Rectal smooth muscle tissue (tissue), 1 donor: ENCODE measurements around the gene NFATC2.

ENCODE experiments used
- H3K27ac ChIP-seq: one replicate; pipeline ENCODE4 v1.7.0; 2013; ENCODE audit warnings: low read depth, low read length, inconsistent platforms
- H3K27me3 ChIP-seq: one replicate; pipeline ENCODE4 v1.7.0; 2013; ENCODE audit warnings: low read length; ENCODE audit not compliant: control insufficient read depth, insufficient read depth
- H3K36me3 ChIP-seq: one replicate; pipeline ENCODE4 v1.7.0; 2013; ENCODE audit warnings: low read length; ENCODE audit not compliant: control insufficient read depth, insufficient read depth
- H3K4me1 ChIP-seq: one replicate; pipeline ENCODE4 v1.7.0; 2013; ENCODE audit warnings: low read length; ENCODE audit not compliant: control insufficient read depth, insufficient read depth
- H3K4me3 ChIP-seq: one replicate; pipeline ENCODE4 v1.7.0; 2013; ENCODE audit warnings: low read length
- H3K9ac ChIP-seq: one replicate; pipeline ENCODE4 v1.7.0; 2013; ENCODE audit warnings: low read length

The NFATC2 gene

DNA sequence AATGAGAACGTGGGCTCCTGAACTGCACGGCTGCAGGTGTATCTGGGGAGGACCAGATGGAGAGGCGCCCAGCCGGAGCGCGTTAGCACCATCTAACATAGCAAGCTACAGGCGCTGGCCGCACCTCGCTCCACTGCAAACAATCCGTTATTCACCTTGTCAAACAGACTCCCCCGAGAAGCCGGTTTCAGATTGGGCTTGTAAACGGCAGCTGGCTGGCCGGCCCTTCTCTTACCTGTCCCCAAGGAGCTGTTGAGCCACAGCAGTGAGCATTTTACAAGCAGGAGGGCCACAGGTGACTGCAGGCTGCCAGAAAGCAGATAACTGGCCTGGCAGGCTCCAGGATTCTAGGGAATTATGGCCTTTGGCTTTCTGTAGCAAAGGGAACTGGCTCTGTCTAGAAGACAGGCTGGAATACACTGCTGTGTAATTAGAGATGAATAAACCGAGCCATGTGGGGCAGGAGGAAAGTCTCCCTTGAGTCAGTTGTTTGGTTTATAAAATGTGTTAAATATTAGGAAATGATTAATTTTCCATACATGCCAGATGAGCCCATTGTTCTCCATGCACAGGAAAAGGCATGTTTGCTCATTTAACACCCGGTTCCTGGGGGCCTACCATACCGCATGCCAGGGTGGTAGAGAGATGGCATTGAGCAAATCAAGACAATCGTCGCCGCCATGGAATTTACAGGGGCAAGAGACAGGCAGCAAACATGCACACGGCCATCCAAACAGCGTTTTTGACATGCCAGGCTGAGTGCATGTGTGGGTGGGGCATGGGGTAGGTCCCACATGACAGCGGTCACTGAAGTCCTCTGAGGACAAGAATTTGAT lies 159.3 kb downstream of the NFATC2 start:
- Histone ChIP-seq H3K27ac (no peak overlapping the region), H3K27me3 (no peaks in the 10 kb centered on the region), H3K4me1 (no peaks in the 10 kb centered on the region), H3K4me3 (no peak overlapping the region), H3K9ac (no peak overlapping the region), H3K36me3 (no peaks in the 10 kb centered on the region)

DNA sequence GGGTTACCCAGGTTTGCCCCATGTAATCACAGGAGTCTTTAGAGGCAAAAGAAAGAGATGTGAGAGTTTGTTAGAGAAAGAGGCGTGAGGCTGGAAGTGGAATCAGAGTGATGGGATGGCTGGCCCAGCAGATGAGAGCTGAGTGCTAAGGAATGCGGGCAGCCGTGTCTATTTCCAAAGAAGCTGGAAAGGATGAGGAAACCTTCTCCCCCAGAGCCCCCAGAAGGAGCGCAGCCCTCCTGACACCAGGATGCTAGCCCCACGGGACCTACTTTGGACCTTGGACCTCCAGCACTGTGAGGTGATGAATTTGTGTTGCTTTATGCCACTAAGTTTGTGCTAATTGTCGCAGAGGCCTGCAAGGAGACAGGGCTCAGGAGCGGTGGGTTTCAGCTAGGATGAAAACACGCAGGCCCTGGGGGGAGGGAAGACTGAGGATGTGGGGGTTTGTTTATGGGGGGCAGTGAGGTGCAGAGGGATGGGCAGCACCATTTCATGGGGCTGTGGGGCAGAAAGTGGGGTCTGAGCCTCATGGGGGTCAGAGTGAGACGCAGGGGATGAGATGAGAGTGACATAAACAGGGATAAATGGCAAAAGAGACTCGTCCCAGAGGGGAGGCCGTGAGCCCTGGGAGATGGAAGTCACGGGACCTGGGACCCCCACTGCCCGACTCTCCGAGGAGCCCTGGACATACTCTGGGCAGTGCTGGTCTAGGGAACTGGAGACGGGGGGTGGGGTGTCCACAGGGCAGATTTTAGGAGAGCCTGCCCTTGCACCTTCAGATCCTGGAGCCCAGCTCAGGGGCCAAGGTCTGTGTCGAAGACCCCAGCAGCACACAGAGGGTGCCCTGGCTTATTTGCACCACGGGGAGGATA lies 160.2 kb downstream of the NFATC2 start:
- Histone ChIP-seq H3K27me3 (no peaks in the 10 kb centered on the region), H3K4me3 (no peak overlapping the region), H3K9ac (no peak overlapping the region), H3K36me3 (no peaks in the 10 kb centered on the region), H3K4me1 (no peaks in the 10 kb centered on the region), H3K27ac (no peak overlapping the region)

DNA sequence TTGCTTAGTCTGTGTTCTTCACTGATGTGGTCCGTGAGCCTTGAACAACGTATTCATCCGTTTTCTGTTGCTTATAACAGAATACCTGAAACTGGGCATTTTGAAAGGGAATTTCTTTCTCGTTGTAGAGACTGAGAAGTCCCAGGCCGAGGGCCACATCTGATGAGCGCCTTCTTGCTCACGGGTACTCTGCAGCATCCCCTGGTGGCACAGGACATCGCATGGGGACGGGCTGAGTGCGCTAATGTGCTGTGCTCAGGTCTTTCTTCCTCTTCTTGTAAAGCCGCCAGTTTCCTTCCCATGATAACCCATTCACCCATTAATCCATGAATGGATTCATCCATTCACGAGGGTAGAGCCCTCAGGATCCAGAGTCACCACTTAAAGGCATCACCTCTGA lies 161.0 kb downstream of the NFATC2 start:
- H3K27me3 ChIP-seq: no peaks in the 10 kb centered on the region
- H3K36me3 ChIP-seq: no peaks in the 10 kb centered on the region
- no peak overlapping the region for H3K9ac ChIP-seq
- no peaks in the 10 kb centered on the region for H3K4me1 ChIP-seq
- no peak overlapping the region for H3K4me3 ChIP-seq
- H3K27ac ChIP-seq: no peak overlapping the region

DNA sequence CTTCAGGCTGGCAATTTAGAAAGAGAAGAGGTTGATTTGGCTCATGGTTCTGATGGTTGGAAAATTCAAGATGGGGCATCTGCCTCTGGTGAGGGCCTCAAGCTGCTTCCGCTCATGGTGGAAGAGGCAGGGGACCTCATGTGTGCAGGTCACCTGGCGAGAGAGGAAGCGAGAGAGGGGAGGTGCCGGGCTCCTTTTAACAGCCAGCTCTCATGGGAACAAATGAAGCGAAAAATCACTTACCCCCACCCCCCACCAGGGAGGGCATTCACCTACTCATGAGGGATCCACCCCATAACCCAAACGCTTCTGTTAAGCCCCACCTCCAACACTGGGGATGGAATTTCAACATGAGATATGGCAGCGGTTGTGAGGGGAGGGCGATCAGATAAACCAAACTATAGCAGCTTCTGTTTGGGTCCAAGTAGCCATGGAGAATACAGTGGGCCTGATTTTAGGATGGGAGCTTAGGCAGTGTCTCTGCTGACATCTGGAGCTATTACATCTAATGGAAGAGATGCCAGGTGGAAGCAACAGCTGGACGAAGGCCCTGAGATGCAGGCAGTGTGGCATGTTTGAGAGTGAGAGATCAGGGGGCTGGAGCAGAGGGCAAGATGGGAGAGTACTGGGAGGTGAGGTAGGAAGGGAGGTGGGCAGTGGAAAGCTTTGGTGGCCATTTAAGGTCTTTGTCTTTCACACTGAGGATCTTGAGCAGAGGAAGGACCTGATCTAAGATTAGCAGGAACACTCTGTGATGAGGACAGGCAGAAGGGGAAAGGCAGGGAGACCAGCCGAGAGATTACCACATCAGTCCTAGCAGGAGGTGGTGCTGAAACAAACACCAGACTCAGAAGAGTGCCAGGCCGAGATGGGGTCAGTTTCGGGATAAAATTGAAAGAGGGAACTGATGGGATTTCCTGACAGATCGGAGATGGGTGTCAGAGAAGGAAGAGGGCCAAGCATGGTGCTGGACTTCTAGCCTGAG lies 161.8 kb downstream of the NFATC2 start:
- no peak overlapping the region for H3K9ac ChIP-seq
- H3K27me3 ChIP-seq: no peaks in the 10 kb centered on the region
- H3K4me3 ChIP-seq: no peak overlapping the region
- no peaks in the 10 kb centered on the region for H3K36me3 ChIP-seq
- H3K27ac ChIP-seq: no peak overlapping the region
- no peaks in the 10 kb centered on the region for H3K4me1 ChIP-seq

DNA sequence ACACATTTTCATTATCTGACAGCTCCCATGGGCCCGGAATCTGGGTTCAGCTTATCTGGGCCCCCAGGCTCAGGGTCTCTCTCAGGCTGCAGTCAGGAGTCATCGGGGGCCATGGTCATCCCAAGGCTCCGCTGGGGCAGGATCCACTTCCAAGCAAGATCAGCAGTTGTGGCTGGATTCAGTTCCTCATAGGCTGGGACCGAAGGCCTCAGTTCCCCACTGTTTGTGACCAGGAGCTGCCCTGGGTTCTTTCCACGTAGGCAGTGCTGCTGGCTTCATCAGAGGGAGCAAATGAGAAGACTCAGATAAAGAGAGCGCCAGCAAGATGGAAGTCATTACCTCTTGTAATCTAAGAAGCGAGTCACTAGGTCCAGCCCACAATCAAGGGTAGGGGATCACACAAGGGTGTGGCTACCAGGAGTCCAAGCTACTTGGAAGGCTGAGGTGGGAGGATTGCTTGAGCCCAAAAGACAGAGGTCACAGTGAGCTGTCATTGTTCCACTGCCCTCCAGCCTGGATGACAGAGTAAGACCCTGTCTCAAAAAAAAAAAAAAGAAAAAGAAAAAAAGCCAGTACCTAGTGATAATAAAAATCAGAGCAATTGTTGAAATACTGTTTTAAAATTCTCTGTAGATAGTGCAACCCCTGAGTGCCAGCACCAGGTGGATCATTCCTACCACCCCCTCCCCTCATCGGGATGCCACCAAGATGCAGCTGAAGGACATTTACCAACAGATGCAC lies 162.7 kb downstream of the NFATC2 start:
- Histone ChIP-seq H3K9ac (no peak overlapping the region), H3K27me3 (no peaks in the 10 kb centered on the region), H3K27ac (no peak overlapping the region), H3K4me3 (no peak overlapping the region), H3K36me3 (no peaks in the 10 kb centered on the region), H3K4me1 (no peaks in the 10 kb centered on the region)

DNA sequence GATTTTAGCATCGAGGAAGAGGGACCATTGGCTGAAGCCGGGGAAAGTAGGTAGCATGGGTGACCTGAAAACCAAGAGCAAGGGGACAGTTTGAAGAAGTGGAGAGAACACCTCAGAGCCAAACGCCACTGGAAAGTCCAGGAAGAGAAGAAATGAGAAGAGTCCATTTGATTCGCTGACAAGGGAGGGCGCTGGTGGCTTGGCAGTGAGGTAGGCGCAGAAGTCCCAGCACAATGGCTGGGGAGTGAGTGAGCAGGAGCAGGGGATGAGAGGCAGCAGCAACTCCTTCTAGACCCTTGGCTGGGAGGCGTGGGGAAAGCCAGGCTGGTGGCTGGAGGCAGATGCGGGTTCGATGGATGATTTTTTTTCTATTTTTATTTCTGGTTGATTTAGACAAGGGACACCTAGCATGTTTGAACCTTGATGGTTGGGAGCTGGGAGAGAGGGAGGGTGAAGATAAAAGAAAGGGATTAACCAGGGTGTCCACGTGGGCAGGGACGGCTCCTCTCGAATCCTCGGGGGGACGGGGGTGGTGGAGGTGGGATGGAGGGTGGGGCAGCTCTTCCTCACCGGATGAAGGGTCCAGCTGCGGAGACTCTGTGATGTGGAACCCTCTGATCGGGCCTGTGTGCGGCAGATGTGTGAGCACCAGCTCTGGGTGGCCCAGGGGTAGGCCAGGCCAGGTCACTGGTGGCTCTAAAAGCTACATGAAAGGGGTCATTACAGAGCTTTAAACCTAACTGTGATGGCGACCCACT lies 164.2 kb downstream of the NFATC2 start:
- Histone ChIP-seq H3K9ac (no peak overlapping the region), H3K36me3 (no peaks in the 10 kb centered on the region), H3K27me3 (no peaks in the 10 kb centered on the region), H3K4me1 (no peaks in the 10 kb centered on the region), H3K4me3 (no peak overlapping the region), H3K27ac (no peak overlapping the region)

DNA sequence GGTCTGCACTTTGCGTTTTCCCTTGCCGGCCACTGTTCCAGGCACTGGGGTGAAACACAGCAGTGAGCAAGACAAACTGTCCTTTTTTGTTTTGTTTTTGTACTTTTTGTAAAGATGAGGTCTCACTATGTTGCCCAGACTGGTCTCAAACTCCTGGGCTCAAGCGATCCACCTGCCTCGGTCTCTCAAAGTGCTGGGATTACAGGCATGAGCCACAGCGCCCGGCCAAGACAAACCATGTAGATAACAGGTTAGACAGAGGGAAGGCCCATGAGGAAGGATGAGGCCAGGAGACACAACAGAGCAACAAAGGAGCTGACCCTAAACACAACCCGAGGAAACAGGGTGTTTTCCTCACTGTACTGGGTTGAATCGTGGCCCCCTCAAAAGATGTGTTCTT lies 165.4 kb downstream of the NFATC2 start:
- H3K36me3 ChIP-seq: no peaks in the 10 kb centered on the region
- H3K27me3 ChIP-seq: no peaks in the 10 kb centered on the region
- no peak overlapping the region for H3K9ac ChIP-seq
- no peaks in the 10 kb centered on the region for H3K4me1 ChIP-seq
- H3K27ac ChIP-seq: no peak overlapping the region
- no peak overlapping the region for H3K4me3 ChIP-seq

DNA sequence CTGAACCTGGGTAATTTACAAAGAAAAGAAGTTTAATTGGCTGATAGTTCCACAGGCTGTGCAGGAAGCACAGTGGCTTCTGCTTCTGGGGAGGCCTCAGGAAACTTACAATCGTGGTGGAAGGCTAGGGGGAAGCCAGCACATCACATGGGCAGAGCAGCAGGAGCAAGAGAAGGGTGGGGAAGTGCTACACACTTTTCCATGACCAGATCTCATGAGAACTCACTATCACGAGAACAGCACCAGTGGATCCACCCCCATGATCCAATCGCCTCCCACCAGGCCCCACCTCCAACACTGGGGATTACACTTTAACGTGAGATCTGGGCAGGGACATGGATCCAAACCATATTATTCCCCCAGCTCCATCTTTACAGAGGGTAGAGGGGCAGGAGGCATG lies 166.4 kb downstream of the NFATC2 start:
- no peak overlapping the region for H3K9ac ChIP-seq
- H3K36me3 ChIP-seq: no peaks in the 10 kb centered on the region

DNA sequence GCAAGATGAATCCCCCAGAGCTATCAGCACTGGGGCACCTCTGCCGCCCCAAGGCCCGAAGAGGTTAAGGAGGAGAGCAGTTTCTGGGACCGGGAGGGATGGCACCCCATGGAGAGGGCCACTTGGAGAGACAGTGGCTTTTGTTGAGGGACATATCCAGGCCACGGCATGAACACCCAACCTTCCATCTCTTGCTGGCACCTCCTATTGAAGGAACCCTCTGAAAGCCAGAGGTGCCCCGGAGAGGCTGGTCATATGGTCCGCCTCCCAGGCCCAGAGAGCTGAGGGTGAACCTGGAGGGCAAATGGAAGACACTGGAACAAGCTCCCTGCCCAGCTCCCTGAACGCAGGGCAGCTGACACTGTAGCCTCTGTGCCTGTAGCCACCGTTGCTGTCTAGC lies 167.0 kb downstream of the NFATC2 start:
- Histone ChIP-seq H3K36me3 (no peaks in the 10 kb centered on the region), H3K4me1 (no peaks in the 10 kb centered on the region)

More for the DNA sequence above, 166.4 kb downstream of the NFATC2 start:
- Histone ChIP-seq H3K4me3 (no peak overlapping the region), H3K27me3 (no peaks in the 10 kb centered on the region), H3K27ac (no peak overlapping the region), H3K4me1 (no peaks in the 10 kb centered on the region)

DNA sequence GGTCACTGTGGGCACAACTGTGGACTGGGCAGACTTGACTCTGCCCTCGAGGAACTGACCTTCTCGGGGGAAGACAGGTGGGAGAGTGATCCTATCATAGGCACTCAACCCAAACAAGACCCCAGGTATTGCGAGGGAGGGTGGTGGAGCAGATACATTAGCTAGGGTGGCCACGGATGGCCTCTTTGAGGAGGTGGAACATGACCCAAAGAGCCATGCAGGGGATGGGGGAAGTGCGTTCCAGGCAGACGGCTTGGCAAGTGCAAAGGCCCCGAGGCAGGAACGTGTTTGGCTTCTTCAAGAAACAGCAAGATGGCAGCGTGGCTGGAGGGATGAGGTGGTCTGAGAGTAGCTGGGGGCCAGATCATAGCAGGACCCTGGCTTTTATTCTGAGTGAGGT lies 167.6 kb downstream of the NFATC2 start:
- Histone ChIP-seq H3K4me3 (no peak overlapping the region), H3K27ac (no peak overlapping the region), H3K9ac (no peak overlapping the region), H3K4me1 (no peaks in the 10 kb centered on the region), H3K27me3 (no peaks in the 10 kb centered on the region), H3K36me3 (no peaks in the 10 kb centered on the region)

More for the DNA sequence above, 167.0 kb downstream of the NFATC2 start:
- Histone ChIP-seq H3K4me3 (no peak overlapping the region), H3K27ac (no peak overlapping the region), H3K9ac (no peak overlapping the region), H3K27me3 (no peaks in the 10 kb centered on the region)

DNA sequence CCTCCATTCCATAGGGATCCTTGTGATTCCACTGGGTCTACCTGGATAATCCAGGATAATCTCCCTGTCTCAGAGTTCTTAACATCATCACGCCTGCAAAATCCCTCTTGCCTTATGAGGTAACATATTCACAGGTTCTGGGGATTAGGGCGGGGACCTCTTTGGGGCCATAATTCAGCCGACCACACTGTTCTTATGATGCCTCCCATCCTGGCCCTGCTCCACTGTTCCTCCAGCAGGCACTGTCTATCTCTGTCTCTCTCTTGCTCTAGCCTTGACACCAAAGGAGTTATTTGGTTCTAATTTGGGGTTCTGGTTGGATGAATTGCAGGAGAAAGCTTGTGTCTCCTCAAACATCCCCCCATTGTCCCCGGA lies 168.1 kb downstream of the NFATC2 start:
- no peak overlapping the region for H3K9ac ChIP-seq
- H3K36me3 ChIP-seq: no peaks in the 10 kb centered on the region
- H3K4me1 ChIP-seq: no peaks in the 10 kb centered on the region
- H3K4me3 ChIP-seq: no peak overlapping the region
- H3K27ac ChIP-seq: no peak overlapping the region
- no peaks in the 10 kb centered on the region for H3K27me3 ChIP-seq
